Stimulated activated CD8-positive, alpha-beta memory T cell treated with anti-CD3 and anti-CD28 coated beads, Interleukin-15, amount 100 ng/mL, for 24 hours (primary cell): ENCODE data around the gene NPDC1.

Experiments
- DNase-seq: peaks from one replicate; pipeline ENCODE4 v3.0.0-alpha.2; 2020; ENCODE audit warnings: low read depth

Gene NPDC1, protein sequence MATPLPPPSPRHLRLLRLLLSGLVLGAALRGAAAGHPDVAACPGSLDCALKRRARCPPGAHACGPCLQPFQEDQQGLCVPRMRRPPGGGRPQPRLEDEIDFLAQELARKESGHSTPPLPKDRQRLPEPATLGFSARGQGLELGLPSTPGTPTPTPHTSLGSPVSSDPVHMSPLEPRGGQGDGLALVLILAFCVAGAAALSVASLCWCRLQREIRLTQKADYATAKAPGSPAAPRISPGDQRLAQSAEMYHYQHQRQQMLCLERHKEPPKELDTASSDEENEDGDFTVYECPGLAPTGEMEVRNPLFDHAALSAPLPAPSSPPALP

DNA sequence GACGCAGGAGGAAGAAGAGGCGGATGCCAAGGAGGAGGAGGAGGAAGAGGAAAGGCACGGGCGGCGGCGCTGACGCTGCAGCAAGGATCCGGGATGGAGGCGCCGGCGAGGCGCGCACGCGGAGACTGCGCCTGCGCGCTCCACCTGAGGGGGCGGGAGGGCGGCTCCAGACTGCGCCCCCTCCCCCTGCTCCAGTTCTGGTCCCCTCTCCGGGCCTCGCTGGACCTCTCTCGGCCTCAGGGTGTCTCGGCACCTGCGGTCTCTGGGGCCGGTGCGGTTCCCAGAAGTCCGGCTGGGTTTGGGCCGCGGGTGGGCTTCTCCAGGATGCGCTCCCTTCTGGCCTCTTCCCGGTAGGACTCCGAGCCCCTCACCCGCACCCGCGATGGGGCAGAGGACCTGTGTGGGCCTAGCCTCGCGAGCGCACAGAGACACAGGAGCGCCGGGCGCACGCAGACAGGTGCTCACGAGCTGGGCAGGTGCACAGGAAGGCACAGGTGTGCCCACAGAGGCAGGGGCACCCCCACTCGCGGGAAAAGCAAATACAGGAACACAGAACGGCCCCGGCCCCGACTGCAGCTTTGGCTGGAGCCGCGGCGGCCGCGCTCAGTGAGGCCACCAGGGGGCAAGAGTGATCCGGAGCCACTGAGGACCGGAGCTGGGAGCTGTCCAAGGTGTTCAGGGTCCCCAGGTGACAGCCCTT is at the start of gene NPDC1:
Gene NPDC1, minus strand, starts transcription at position 90 of the 700 bp plus-strand sequence. CDS start 188 bp downstream, outside the sequence.
- DNase-seq = peak; percentile 57

DNA sequence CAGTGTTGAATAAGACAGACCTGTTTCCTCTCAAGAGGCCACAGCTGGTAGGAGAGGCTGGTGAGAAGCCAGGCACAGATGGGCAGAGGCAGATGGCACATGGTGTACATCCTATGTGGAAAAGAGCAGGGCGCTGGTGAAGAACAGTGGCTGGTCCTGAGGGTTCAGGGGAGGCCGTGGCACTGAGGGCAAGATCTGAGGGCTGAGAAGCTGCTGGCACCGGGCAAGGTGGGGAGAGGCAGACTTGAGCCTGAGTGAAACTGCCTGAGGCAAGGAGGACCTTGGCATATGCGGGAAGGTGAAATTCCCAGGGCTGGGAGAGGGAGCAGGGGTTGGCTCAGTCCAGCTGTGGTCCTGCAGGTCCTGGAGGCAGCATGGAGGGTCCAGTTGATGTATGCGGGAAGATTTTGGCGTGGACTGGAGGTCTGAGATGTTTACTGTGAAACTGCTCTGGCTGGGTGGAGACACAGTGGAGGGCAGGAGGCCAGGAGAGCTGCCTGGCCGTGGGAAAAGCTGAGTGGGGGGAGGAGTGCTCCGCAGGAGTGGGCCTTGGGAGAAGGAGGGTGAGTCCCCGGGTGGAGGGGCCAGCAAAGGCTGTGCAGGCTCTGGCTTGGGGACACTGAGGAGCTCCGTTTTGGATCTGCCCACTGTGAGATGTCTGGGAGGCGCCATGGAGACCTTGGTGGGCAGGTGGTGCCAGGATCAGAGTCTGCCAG is 43.4 kb upstream of the NPDC1 start:
- no peak for DNase-seq

DNA sequence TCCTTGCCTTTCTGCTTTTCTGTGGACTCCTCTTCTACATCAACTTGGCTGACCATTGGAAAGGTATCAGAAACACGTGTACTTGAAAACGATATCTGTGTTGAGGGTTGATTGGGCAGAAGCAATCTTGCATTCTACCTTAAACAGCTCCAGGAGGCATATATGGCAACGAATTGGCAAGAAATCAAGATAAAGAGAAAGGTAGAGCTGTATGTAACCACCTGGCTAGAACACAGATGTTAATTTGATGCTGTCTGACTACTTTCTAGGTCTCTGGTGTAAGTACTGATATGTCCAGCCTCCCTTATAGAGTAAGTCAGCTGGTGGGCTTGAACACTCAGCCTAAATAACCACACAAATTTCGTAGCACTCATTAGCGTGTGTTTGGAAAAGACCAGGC is 42.1 kb upstream of the NPDC1 start:
- DNase-seq = no peak

DNA sequence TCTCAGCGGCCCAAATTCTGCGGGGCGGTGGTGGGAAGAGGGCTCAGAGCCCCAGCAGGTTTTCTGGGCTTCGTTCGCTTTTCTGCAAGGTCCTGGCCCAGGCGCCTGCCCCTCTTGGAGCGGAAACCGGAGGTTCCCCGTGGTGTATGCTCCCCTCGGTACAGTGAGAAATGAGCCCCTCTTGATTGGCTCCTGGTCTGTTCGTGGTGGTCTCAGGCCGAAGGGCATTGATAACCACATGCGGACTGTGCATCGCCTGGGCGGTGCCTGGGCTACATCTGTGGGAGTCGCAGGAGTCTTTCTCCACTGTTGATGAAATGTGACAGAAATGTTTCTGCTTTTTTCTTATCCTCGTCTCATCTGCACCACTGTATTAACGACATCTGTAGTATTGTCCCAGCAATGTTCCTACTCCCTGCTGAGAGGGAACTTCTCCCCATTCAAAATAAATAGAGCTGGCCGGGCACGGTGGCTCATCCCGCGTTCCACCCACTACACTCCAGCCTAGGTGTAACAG is 41.5 kb upstream of the NPDC1 start:
- no peak for DNase-seq

DNA sequence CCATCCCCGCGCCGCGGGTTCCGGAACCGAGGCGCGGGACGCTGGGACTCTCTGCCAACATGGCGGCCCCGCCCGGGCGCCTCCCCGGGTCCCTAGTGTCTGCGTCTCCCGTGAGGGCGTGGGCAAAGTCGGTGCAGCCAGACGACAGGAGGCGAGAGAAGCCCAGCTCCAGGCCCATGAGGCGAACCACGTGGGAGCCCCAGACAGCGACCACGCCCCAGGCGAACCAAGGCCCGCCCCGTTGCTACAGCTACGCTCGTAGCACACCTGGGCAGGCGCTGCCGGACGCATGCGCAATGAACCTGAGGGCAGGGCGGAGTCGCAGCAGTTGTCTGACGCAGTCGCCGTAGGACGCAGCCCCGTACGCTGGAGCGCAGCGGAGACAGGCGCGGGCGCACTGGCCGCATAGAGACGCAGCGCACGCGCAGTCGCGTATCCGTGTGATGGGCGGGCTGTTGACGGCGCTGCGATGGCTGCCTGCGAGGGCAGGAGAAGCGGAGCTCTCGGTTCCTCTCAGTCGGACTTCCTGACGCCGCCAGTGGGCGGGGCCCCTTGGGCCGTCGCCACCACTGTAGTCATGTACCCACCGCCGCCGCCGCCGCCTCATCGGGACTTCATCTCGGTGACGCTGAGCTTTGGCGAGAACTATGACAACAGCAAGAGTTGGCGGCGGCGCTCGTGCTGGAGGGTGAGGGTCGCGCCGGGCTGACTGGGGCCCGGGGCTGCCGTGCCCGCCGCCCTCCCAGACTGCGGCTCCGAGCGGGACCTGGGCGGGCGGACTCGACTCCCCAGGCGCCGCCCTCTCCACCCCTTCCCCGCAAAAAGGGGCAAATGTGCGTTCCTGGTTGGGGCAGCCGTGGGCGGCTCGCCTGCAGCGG is 40.8 kb upstream of the NPDC1 start, which contains the start of gene MAN1B1:
Gene MAN1B1, plus strand, starts transcription at position 455 of the 878 bp plus-strand sequence. Its CDS starts 15 bp downstream, at position 470.
- DNase-seq = peak; percentile 98

DNA sequence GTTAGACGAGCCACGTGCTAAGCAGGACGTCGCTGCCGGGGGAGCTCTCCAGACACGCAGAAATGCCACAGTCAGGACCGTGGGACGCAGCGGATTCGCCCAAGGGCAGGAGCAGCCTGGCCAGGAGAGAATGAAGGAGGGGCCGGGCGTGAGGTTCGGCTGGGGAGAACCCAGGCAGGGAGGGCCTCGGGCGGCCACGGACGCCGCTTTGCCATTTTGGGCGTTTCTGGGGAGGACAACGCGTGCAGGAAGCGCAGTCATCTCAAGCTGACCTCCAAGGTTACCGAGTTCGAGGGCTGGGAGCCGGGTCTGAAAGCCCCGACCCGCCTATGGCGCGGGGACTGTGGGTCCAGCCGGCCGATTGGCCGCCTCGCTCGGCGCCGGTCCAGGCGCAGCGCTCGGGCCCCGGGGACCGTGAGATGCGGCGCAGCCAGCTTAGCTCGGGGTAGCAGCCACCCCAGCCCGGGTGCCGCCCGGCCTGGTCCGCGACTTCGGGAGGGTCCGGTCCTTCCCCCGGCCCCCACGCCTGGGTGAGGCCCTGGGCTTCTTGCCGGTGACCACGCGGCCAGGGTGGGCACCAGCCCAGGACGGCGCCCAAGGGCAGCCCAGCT is 40.0 kb upstream of the NPDC1 start:
- no peak for DNase-seq

DNA sequence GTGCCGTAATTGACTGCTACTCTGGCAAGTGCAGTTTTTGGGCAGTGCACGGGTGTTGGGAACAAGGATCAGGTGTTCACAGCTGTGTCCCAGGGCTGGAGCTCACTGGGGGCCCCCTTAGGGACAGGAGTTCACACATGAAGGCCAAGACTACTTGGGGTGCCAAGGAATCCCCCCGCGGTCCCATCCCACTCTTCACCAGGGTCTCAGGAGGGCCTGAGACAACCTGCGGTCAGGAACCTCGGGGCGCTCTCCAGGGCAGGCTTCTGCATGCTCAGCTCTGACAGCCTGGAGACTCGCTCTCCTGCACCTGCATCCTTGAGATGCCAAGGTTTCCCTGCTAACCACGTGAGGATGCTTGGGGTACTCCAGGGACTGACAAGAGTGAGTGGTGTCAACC is 38.5 kb upstream of the NPDC1 start:
- DNase-seq = no peak

DNA sequence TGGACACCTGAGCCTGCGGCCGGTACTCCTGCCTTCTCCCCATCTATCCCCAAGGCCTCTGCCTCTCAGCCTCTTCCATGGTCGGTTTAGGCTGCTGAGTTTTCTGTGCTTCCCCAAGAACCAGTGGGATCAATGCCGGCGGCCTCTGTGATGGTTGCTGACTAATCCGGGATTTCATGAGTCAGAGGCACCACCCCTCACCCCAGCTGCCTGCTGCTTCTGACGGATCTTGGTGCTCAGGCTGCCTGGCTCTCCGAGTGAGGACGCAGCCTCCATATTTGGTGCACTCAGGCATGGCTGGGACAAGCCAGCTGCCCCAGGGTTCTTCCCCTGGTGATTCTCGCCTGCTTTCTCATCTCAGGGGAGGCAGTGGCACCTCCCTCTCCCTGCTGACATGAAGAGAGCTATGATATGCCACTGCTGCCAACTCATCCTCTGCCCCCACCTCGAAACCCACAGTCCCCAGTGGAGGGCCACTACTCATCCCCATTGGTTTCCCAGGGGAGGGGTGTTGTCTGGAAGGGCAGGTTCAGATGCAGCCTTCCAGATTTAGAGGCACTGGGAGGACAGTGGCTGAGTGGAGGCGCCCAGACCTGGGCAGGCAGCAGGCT is 37.5 kb upstream of the NPDC1 start:
- no peak for DNase-seq

DNA sequence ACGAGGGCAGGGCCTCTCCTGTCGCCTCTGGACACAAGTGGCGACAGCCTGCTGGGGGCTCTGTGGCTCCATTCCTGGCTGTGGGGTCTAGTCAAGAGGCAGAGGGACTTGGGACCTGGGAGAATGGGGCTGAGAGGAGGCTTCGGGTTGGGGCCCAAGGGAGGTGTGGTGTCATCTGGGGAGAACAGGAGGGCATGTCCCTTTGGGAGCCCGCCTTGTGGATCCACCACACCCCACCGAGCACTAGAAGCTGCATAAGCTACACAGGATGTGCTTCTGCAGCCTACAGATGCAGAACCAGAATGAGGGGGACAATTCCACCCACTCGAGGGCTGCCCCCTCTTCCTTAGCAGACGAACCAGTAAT is 36.9 kb upstream of the NPDC1 start:
- no peak for DNase-seq

DNA sequence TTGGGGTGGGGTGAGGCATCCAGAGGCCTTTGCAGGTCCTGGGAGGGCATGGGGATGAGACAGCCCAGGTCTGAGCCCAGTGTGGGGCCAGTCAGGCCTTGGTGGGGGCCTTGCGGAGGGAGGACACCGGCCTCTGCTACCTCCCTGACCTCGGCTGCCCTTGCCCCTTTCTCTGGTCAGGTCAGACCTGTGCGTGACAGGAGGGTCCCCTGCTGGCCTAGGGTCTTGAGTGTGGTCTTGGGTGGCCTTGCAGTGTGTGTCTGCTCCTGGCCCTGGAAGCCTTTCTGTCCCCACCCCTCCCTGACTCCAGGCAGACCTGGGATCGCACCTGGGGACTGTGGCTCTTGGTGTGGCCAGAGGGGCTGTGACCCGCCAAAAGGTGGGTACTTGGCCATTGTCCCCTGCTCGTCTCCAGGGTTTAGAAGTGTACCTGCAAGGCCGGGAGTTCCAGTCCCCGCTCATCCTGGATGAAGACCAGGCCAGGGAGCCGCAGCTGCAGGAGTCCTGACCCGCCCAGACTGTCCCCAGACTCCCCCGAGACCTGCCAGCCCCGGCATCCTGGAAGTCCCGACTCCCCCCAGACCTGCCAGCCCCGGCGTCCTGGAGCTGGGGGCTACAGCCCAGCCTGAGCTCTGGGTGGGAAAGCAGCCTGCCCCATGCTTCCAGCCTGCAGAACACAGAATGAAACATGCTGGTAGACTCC is 36.4 kb upstream of the NPDC1 start:
- DNase-seq = no peak

DNA sequence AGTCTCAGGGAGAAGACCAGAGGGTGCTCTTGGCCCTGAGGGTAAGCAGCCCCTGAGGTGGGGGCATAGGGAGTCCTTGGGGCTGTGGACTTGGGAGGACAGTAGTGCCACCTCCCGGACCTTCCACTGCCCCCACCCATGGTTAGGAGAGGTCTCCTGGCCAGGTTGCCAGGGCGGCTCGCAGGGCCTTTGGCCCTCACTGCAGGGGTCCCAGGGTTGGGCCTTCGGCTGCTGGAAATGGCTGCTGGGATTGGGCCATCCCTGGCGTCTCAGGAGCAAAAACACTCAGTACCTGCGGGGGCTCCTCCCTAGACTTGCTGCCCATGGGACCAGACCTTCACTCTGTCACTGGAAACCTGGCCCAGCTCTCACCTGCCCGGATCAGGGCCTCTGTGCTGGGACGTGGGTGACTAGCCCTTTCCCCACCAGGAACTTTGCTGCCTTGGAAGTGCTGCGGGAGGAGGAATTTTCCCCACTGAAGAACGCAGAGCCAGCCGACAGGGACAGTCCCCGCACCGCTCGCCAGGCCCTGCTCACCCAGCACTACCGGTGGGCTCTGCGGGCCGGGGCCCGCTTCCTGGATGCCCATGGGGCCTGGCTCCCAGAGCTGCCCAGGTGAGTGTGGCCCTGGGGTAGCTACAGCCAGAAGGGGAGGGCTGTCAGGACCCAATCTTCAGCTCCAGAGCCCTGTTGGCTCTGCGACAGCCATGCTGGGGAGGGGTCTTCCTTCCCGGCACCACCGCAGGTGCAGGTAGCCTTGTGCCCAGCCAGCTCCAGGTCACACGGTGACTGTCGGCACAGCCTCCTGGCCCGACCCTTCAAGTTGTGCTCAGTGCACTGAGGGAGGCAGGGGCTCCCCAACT is 34.5 kb upstream of the NPDC1 start:
- DNase-seq = no peak

DNA sequence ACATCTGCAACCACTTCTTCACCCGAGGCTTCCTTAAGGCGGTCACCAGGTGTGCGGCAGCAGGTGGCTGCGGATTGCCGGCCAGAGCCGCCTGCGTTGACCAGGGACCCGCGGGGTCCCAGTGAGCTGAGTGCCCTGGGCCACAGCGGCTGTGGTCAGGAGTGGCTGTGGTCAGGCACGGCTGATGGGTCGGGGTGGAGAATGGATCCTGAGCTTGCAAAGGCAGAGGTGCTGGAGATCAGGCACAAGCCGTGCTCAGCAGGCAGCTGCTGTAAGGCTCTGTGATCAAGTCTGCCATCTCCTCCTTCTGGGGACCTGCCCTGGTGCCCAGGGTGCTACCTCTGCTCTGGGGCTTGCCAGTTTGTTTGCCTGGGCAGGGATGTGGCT is 33.4 kb upstream of the NPDC1 start:
- no peak for DNase-seq

DNA sequence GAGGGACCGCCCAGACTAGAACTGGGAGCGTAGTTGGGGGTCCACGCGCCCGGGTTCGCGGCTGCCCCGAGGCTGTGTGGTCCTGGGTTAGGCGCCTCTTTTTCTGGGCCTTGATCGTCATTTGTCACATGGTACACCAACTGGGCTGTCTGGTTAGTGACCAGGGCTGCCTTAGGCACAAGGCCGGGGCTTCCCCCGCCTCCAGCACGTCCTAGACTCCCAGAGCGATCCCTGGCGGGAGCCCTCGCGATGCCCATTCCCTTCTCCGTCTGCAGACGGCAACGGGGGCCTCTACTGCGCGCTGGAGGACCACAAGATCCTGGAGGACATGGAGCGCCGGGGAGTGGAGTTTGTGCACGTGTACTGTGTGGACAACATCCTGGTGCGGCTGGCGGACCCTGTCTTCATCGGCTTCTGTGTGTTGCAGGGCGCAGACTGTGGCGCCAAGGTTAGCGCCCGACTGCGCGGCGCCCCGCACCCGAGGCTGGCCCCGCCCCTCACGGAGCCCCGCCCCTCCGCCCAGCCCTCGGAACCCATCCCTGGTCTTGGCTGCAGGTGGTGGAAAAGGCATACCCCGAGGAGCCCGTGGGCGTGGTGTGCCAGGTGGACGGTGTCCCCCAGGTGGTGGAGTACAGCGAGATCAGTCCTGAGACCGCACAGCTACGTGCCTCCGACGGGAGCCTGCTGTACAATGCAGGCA is 32.9 kb upstream of the NPDC1 start:
- no peak for DNase-seq

DNA sequence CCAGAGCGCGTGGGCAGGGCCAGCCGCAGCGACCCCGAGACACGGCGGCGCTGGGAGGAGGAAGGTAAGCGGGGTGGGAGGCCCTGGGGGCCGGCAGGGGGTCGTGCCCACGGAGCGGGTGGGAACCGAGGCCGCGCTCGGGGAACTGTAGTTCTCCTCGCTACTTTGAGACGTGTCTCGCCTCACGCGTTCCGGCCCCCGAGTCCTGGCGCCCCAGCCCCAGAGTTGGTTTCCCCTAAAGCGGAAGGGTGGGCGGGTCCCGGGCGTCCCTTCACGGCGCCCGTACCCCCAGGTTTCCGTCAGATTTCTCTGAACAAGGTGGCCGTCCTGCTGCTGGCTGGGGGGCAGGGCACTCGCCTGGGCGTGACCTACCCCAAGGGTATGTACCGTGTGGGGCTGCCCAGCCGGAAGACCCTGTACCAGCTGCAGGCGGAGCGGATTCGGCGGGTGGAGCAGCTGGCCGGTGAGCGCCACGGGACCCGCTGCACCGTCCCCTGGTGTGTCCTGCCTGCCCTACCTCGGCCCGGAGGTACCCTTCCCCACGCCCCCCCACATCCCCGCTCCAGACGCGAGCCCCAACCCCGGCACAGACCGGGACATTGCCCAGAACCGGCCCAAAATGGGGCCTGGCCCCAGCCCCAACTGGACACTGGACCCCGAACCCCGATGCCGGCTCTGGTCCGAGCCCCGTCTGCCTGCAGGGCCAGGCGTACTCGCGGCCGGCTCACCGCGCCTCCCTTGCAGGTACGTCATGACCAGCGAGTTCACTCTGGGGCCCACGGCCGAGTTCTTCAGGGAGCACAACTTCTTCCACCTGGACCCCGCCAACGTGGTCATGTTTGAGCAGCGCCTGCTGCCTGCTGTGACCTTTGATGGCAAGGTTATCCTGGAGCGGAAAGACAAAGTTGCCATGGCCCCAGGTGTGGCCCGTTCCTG is 32.0 kb upstream of the NPDC1 start:
- no peak for DNase-seq

DNA sequence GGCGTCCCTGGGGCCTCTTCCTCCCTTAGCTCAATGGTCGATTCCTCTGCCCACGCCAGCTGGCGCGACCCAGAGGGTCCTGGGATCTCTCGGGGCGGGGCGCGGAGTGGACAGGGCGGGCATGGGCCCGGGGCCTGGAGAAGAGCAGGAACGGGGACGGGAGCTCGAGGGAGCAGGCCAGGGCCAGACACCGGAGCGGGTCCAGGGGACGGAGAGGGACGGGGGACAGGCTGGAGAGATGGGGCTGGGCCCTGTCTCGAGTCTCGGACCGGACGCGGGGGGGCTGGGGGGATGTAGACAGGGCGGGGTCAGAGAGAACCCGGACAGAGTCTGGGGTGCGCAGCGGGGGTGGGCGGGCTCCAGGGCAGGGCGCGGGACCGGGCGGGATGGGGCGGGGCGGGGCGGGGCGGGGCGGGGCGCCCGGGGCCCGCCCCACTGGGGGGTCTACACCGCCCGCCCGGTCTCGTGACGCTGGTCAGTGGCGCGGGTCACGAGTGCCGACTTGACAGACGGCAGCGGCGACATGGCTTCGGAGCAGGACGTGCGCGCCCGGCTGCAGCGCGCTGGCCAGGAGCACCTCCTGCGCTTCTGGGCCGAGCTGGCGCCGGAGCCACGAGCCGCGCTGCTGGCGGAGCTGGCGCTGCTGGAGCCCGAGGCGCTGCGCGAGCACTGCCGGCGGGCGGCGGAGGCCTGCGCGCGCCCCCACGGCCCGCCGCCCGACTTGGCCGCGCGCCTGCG is 31.2 kb upstream of the NPDC1 start, which contains the start of gene UAP1L1:
Gene UAP1L1, plus strand, starts transcription at position 508 of the 738 bp plus-strand sequence. Its CDS starts 16 bp downstream, at position 524.
- DNase-seq = no peak

DNA sequence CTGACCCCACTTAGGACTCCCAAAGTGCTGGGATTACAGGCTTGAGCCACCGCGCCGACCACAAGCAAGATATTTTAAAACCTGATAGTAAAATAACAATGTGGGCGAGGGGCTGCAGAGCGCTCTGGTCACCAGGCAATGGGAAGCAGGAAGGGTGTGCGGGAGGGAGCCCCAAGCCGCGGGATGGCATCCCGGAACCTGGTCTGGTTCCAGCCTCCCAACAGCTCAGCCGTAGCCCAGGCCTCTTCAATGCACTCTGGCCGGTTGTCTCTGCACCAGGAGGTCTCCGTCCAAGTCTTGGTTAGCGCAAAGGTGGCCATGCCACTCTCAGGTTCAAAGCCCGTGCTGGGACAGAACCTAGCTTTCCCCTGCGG is 30.6 kb upstream of the NPDC1 start:
- no peak for DNase-seq
